Mesenchymal stem cell (in vitro differentiated cells and primary cell): ENCODE data around the gene ERGIC3.
A peak's percentile ranks its signal among the peaks of the same experiment; 100 is the strongest.

Experiments
- DNase-seq: peaks from one replicate; pipeline ENCODE4 v3.0.0-alpha.2; 2013
- H2AFZ ChIP-seq: one replicate; pipeline ENCODE4 v1.6.1; 2013; ENCODE audit warnings: low read depth, mild to moderate bottlenecking, control low read depth, inconsistent platforms, low read length, moderate library complexity
- H2AK5ac ChIP-seq: 2 replicates; pipeline ENCODE4 v1.6.1; 2013; ENCODE audit warnings: low read length, moderate library complexity, mild to moderate bottlenecking, inconsistent platforms; ENCODE audit not compliant: severe bottlenecking
- H2BK120ac ChIP-seq: one replicate; pipeline ENCODE4 v1.6.1; 2013; ENCODE audit warnings: low read depth, mild to moderate bottlenecking, inconsistent platforms, low read length, moderate library complexity
- H2BK12ac ChIP-seq, 2 experiments: one replicate each; pipeline ENCODE4 v1.6.1; 2013; ENCODE audit warnings: inconsistent platforms in 2 of 2, low read length in 2 of 2, mild to moderate bottlenecking in 2 of 2, moderate library complexity in 2 of 2, control low read depth in 1 of 2
- H2BK15ac ChIP-seq: one replicate; pipeline ENCODE4 v1.6.1; 2013; ENCODE audit warnings: mild to moderate bottlenecking, low read depth, inconsistent platforms; ENCODE audit not compliant: poor library complexity, severe bottlenecking
- H2BK5ac ChIP-seq: 2 replicates; pipeline ENCODE4 v1.6.1; 2013; ENCODE audit warnings: low read depth, mild to moderate bottlenecking, low read length, control low read depth, inconsistent platforms; ENCODE audit not compliant: poor library complexity, severe bottlenecking
- H3K14ac ChIP-seq, 2 experiments: one replicate each; pipeline ENCODE4 v1.6.1; 2013; ENCODE audit warnings: inconsistent platforms in 2 of 2, low read length in 2 of 2, control low read depth in 1 of 2, mild to moderate bottlenecking in 1 of 2, moderate library complexity in 1 of 2
- H3K18ac ChIP-seq, 2 experiments: one replicate each; pipeline ENCODE4 v1.6.1; 2013; ENCODE audit warnings: inconsistent platforms in 2 of 2, low read length in 2 of 2, control low read depth in 1 of 2, low read depth in 1 of 2, mild to moderate bottlenecking in 1 of 2
- H3K23ac ChIP-seq, 2 experiments: one replicate each; pipeline ENCODE4 v1.6.1; 2013; ENCODE audit warnings: inconsistent platforms in 2 of 2, low read length in 2 of 2, mild to moderate bottlenecking in 2 of 2, moderate library complexity in 2 of 2, control low read depth in 1 of 2
- H3K27ac ChIP-seq: 2 replicates; pipeline ENCODE4 v1.5.1; 2013; ENCODE audit warnings: mild to moderate bottlenecking, moderate library complexity, low read length, control low read depth, inconsistent platforms; ENCODE audit not compliant: poor library complexity, severe bottlenecking
- H3K27me3 ChIP-seq, 2 experiments: 2 replicates each; pipeline versions ENCODE4 v1.6.1 to v1.7.0; 2013; ENCODE audit warnings: low read length in 2 of 2, mild to moderate bottlenecking in 2 of 2, moderate library complexity in 2 of 2, control low read depth in 1 of 2, inconsistent platforms in 1 of 2; ENCODE audit not compliant: control insufficient read depth in 1 of 2, insufficient read depth in 1 of 2
- H3K36me3 ChIP-seq, 2 experiments: 2 replicates each; pipeline versions ENCODE4 v1.6.1 to v1.7.0; 2013; ENCODE audit warnings: low read length in 2 of 2, control low read depth in 1 of 2, inconsistent platforms in 1 of 2, low read depth in 1 of 2, mild to moderate bottlenecking in 1 of 2; ENCODE audit not compliant: insufficient read depth in 2 of 2, control insufficient read depth in 1 of 2
- H3K4ac ChIP-seq, 2 experiments: one replicate each; pipeline ENCODE4 v1.6.1; 2013; ENCODE audit warnings: inconsistent platforms in 2 of 2, low read length in 2 of 2, mild to moderate bottlenecking in 2 of 2, moderate library complexity in 2 of 2, control low read depth in 1 of 2, low read depth in 1 of 2
- H3K4me1 ChIP-seq: 2 replicates; pipeline ENCODE4 v1.6.1; 2013; ENCODE audit warnings: low read depth, low read length, control low read depth; ENCODE audit not compliant: control insufficient read depth, insufficient read depth
- H3K4me2 ChIP-seq: 2 replicates; pipeline ENCODE4 v1.6.1; 2013; ENCODE audit warnings: low read length, mild to moderate bottlenecking, inconsistent platforms; ENCODE audit not compliant: poor library complexity, severe bottlenecking
- H3K4me3 ChIP-seq, 2 experiments: 2 replicates each; pipeline versions ENCODE4 v1.5.1 to v1.7.0; 2013; ENCODE audit warnings: low read length in 2 of 2, mild to moderate bottlenecking in 2 of 2, control low read depth in 1 of 2, low read depth in 1 of 2; ENCODE audit not compliant: insufficient read depth in 1 of 2
- H3K79me1 ChIP-seq: replicated peaks from 2 replicates; pipeline ENCODE4 v1.6.1; 2013; ENCODE audit warnings: mild to moderate bottlenecking, control low read depth, low read length, inconsistent platforms; ENCODE audit not compliant: poor library complexity, severe bottlenecking
- H3K9ac ChIP-seq: 2 replicates; pipeline ENCODE4 v1.7.0; 2013; ENCODE audit warnings: mild to moderate bottlenecking, low read length, moderate library complexity
- H3K9me3 ChIP-seq: 2 replicates; pipeline ENCODE4 v1.7.0; 2013; ENCODE audit warnings: mild to moderate bottlenecking, low read length; ENCODE audit not compliant: control insufficient read depth
- H4K8ac ChIP-seq: one replicate; pipeline ENCODE4 v1.6.1; 2013; ENCODE audit warnings: inconsistent platforms, mild to moderate bottlenecking, low read length, moderate library complexity
- H4K91ac ChIP-seq: one replicate; pipeline ENCODE4 v1.6.1; 2013; ENCODE audit warnings: mild to moderate bottlenecking, low read length, inconsistent platforms
- WGBS: methylation state at CpG from one replicate; pipeline ENCODE4 v1.1.7; 2013; ENCODE audit warnings: mixed read lengths; 5-methylcytosine and 5-hydroxymethylcytosine counted together

ERGIC3 gene

GRCh38 chr20:35560541-35560940 is 18.7 kb downstream of the ERGIC3 start:
- H3K18ac ChIP-seq = no peak overlapping the region
- no peak overlapping the region for H4K91ac ChIP-seq
- H3K4me1 ChIP-seq = peaks cover 9% of the 10 kb centered on the region
- H3K4ac ChIP-seq = no peak overlapping the region
- H3K23ac ChIP-seq = no peak overlapping the region
- H2AFZ ChIP-seq = no peak overlapping the region
- H2BK5ac ChIP-seq = no peak overlapping the region
- H3K36me3 ChIP-seq = peaks cover 31 to 53% of the 10 kb centered on the region in 2 experiments
- H3K14ac ChIP-seq = no peak overlapping the region
- no peaks in the 10 kb centered on the region for H3K79me1 ChIP-seq
- no peak for DNase-seq
- no peak overlapping the region for H2BK120ac ChIP-seq
- WGBS = 81% methylated on average over 10 of the region's 10 CpGs
- no peaks in the 10 kb centered on the region for H3K27me3 ChIP-seq
- H3K9me3 ChIP-seq = no peaks in the 10 kb centered on the region
- no peak overlapping the region for H3K9ac ChIP-seq
- no peak overlapping the region for H2BK15ac ChIP-seq
- H3K4me2 ChIP-seq = no peak overlapping the region
- no peak overlapping the region for H4K8ac ChIP-seq
- H2AK5ac ChIP-seq = no peak overlapping the region
- no peak overlapping the region for H2BK12ac ChIP-seq
- no peak overlapping the region for H3K4me3 ChIP-seq
- no peak overlapping the region for H3K27ac ChIP-seq

GRCh38 chr20:35561268-35561667 is 19.4 kb downstream of the ERGIC3 start:
- Histone ChIP-seq H4K91ac (no peak overlapping the region), H3K27me3 (no peaks in the 10 kb centered on the region), H3K36me3 (peaks cover 26 to 46% of the 10 kb centered on the region in 2 experiments), H2BK12ac (no peak overlapping the region), H2AK5ac (no peak overlapping the region), H2AFZ (no peak overlapping the region), H3K4me2 (no peak overlapping the region), H3K23ac (no peak overlapping the region), H3K9ac (no peak overlapping the region), H3K14ac (no peak overlapping the region), H3K79me1 (no peaks in the 10 kb centered on the region), H4K8ac (no peak overlapping the region), H2BK15ac (no peak overlapping the region), H3K4me1 (peaks cover 9% of the 10 kb centered on the region), H2BK120ac (no peak overlapping the region), H3K9me3 (no peaks in the 10 kb centered on the region), H3K27ac (no peak overlapping the region), H3K4me3 (no peak overlapping the region), H2BK5ac (no peak overlapping the region), H3K18ac (no peak overlapping the region), H3K4ac (no peak overlapping the region)
- 15% methylated on average over 4 of the region's 7 CpGs for WGBS
- DNase-seq = peak; percentile 77

GRCh38 chr20:35561671-35562070 is 19.8 kb downstream of the ERGIC3 start:
- WGBS = 77% methylated on average over 5 of the region's 5 CpGs
- no peak for DNase-seq
- no peak overlapping the region for H3K4me3 ChIP-seq

GRCh38 chr20:35562541-35563110 is 20.7 kb downstream of the ERGIC3 start:
- H2BK5ac ChIP-seq = no peak overlapping the region
- H3K4me1 ChIP-seq = peaks cover 9% of the 10 kb centered on the region
- H3K9ac ChIP-seq = no peak overlapping the region
- H3K23ac ChIP-seq = no peak overlapping the region
- peaks cover 12 to 32% of the 10 kb centered on the region in 2 experiments for H3K36me3 ChIP-seq
- no peaks in the 10 kb centered on the region for H3K9me3 ChIP-seq
- no peak for DNase-seq
- H3K27ac ChIP-seq = no peak overlapping the region
- no peak overlapping the region for H2BK120ac ChIP-seq
- no peak overlapping the region for H2BK12ac ChIP-seq
- no peak overlapping the region for H3K4ac ChIP-seq
- no peak overlapping the region for H3K18ac ChIP-seq
- H2AK5ac ChIP-seq = no peak overlapping the region
- H2BK15ac ChIP-seq = no peak overlapping the region
- no peak overlapping the region for H3K4me2 ChIP-seq
- H3K4me3 ChIP-seq = no peak overlapping the region
- H3K79me1 ChIP-seq = no peaks in the 10 kb centered on the region
- no peak overlapping the region for H4K91ac ChIP-seq
- H2AFZ ChIP-seq = no peak overlapping the region
- WGBS = 97% methylated on average over 5 of the region's 10 CpGs
- no peak overlapping the region for H3K14ac ChIP-seq
- no peak overlapping the region for H4K8ac ChIP-seq
- peaks cover 0 to 4% of the 10 kb centered on the region in 2 experiments for H3K27me3 ChIP-seq

More at GRCh38 chr20:35561671-35562070, 19.8 kb downstream of the ERGIC3 start:
- Histone ChIP-seq H4K8ac (no peak overlapping the region), H4K91ac (no peak overlapping the region), H2AFZ (no peak overlapping the region), H2AK5ac (no peak overlapping the region), H3K36me3 (peaks cover 22 to 42% of the 10 kb centered on the region in 2 experiments), H3K9ac (no peak overlapping the region), H3K18ac (no peak overlapping the region), H3K14ac (no peak overlapping the region), H3K4me2 (no peak overlapping the region), H3K4ac (no peak overlapping the region), H3K23ac (no peak overlapping the region), H3K4me1 (peaks cover 9% of the 10 kb centered on the region), H3K79me1 (no peaks in the 10 kb centered on the region), H2BK120ac (no peak overlapping the region), H3K27ac (no peak overlapping the region), H3K9me3 (no peaks in the 10 kb centered on the region), H3K27me3 (no peaks in the 10 kb centered on the region), H2BK5ac (no peak overlapping the region), H2BK15ac (no peak overlapping the region), H2BK12ac (no peak overlapping the region)
